IMR-90 (cell line): ENCODE measurements around the gene MERTK. TPM values are rescaled to one million over a fixed set of nuclear protein-coding genes. Genes with fewer than 3 reads are reported as not detected.

ENCODE experiments used
- ATAC-seq: fragments of 200-7000 bp; cut with Tn5 transposase; 2 replicates; pipeline ENCODE4 v1.9.1; 2020; ENCODE audit warnings: low read depth, mild to moderate bottlenecking, moderate library complexity
- BruUV-seq: library from RNA; stranded (reverse); fragments of 400-500 nt; replicated peaks from 2 replicates; lab custom pipeline; 2021; lab: Mats Ljungman, UMichigan
- CTCF ChIA-PET: fragments of 300-600 bp; formaldehyde crosslinking; extraction: SDS; loops from one replicate; lab custom pipeline; 2021; ENCODE audit warnings: antibody characterized with exemption; lab: Yijun Ruan, JAX
- POLR2A ChIA-PET: fragments of 300-600 bp; sonication (Branson Sonifier 250); formaldehyde crosslinking; loops from one replicate; lab custom pipeline; 2022; ENCODE audit warnings: antibody characterized with exemption; ENCODE audit not compliant: unreplicated experiment; lab: Charles Lee
- DNase-seq: peaks from one replicate; pipeline ENCODE4 v3.0.0; 2013
- H2AFZ ChIP-seq: replicated peaks from 2 replicates; pipeline ENCODE3; 2013; ENCODE audit warnings: low read length, mild to moderate bottlenecking; ENCODE audit not compliant: poor library complexity
- H2AK5ac ChIP-seq: 2 replicates; pipeline ENCODE4 v1.6.1; 2013; ENCODE audit warnings: low read depth, low read length, inconsistent platforms
- H2AK9ac ChIP-seq: replicated peaks from 2 replicates; pipeline ENCODE3; 2013; ENCODE audit warnings: mild to moderate bottlenecking, low read depth, low read length, moderate library complexity; ENCODE audit not compliant: poor library complexity
- H2BK120ac ChIP-seq: 2 replicates; pipeline ENCODE4 v1.6.1; 2013; ENCODE audit warnings: low read depth, low read length, inconsistent platforms
- H2BK15ac ChIP-seq: 3 replicates; pipeline ENCODE4 v1.6.1; 2013; ENCODE audit warnings: low read depth, low read length, inconsistent platforms
- H2BK20ac ChIP-seq: 2 replicates; pipeline ENCODE4 v1.6.1; 2013; ENCODE audit warnings: low read depth, mild to moderate bottlenecking, inconsistent platforms, low read length, moderate library complexity
- H2BK5ac ChIP-seq: 2 replicates; pipeline ENCODE4 v1.6.1; 2013; ENCODE audit warnings: mild to moderate bottlenecking, low read depth, low read length, inconsistent platforms; ENCODE audit not compliant: poor library complexity, severe bottlenecking
- H3K14ac ChIP-seq: replicated peaks from 2 replicates; pipeline ENCODE4 v1.6.1; 2013; ENCODE audit warnings: low read depth, low read length, inconsistent platforms
- H3K18ac ChIP-seq: 2 replicates; pipeline ENCODE4 v1.6.1; 2013; ENCODE audit warnings: low read depth, low read length, control low read depth
- H3K23ac ChIP-seq: 2 replicates; pipeline ENCODE4 v1.6.1; 2013; ENCODE audit warnings: low read depth, low read length, inconsistent platforms
- H3K27ac ChIP-seq: 2 replicates; pipeline ENCODE4 v1.5.1; 2013; ENCODE audit warnings: mild to moderate bottlenecking, control low read depth, low read length; ENCODE audit not compliant: insufficient read depth
- H3K27me3 ChIP-seq: 2 replicates; pipeline ENCODE4 v1.6.1; 2013; ENCODE audit warnings: low read length; ENCODE audit not compliant: control insufficient read depth, insufficient read depth
- H3K36me3 ChIP-seq: 2 replicates; pipeline ENCODE4 v1.6.1; 2013; ENCODE audit warnings: low read length, mixed read lengths; ENCODE audit not compliant: control insufficient read depth, insufficient read depth
- H3K4ac ChIP-seq: 2 replicates; pipeline ENCODE4 v1.6.1; 2013; ENCODE audit warnings: low read depth, low read length, inconsistent platforms
- H3K4me1 ChIP-seq: 2 replicates; pipeline ENCODE4 v1.6.1; 2013; ENCODE audit warnings: low read length, mixed read lengths; ENCODE audit not compliant: control insufficient read depth, insufficient read depth
- H3K4me2 ChIP-seq: 2 replicates; pipeline ENCODE4 v1.6.1; 2013; ENCODE audit warnings: low read depth, mild to moderate bottlenecking, control low read depth, low read length, moderate library complexity
- H3K4me3 ChIP-seq: 2 replicates; pipeline ENCODE4 v1.5.1; 2013; ENCODE audit warnings: low read depth, mild to moderate bottlenecking, control low read depth, low read length, moderate library complexity; ENCODE audit not compliant: insufficient read depth
- H3K56ac ChIP-seq: 2 replicates; pipeline ENCODE4 v1.6.1; 2013; ENCODE audit warnings: low read length, inconsistent platforms; ENCODE audit not compliant: insufficient read depth; ENCODE audit errors: extremely low read depth
- H3K79me1 ChIP-seq, 2 experiments: 2 replicates each; pipeline ENCODE4 v1.6.1; 2013; ENCODE audit warnings: low read length in 2 of 2, inconsistent platforms in 1 of 2, low read depth in 1 of 2
- H3K9ac ChIP-seq: 2 replicates; pipeline ENCODE4 v1.6.1; 2013; ENCODE audit warnings: low read depth, low read length, control low read depth
- H3K9me1 ChIP-seq: 2 replicates; pipeline ENCODE4 v1.6.1; 2013; ENCODE audit warnings: low read length, inconsistent platforms; ENCODE audit not compliant: insufficient read depth
- H3K9me3 ChIP-seq: 2 replicates; pipeline ENCODE4 v1.6.1; 2013; ENCODE audit warnings: low read length; ENCODE audit not compliant: control insufficient read depth, insufficient read depth
- H4K20me1 ChIP-seq: 2 replicates; pipeline ENCODE4 v1.6.1; 2013; ENCODE audit warnings: low read length, inconsistent platforms; ENCODE audit not compliant: insufficient read depth
- H4K5ac ChIP-seq: 2 replicates; pipeline ENCODE4 v1.6.1; 2013; ENCODE audit warnings: mild to moderate bottlenecking, low read depth, low read length, control low read depth
- H4K8ac ChIP-seq, 2 experiments: 2 replicates each; pipeline ENCODE4 v1.6.1; 2013; ENCODE audit warnings: low read depth in 2 of 2, low read length in 2 of 2, control low read depth in 1 of 2, inconsistent platforms in 1 of 2
- H4K91ac ChIP-seq: 2 replicates; pipeline ENCODE4 v1.6.1; 2013; ENCODE audit warnings: low read depth, low read length, inconsistent platforms; ENCODE audit not compliant: insufficient read depth
- NFE2L2 ChIP-seq: fragments of 150-350 bp; IDR thresholded peaks from 2 replicates; pipeline ENCODE4 v1.6.1; 2016; ENCODE audit warnings: low read depth, mild to moderate bottlenecking, low read length
- WGBS, 2 experiments: methylation state at CpG; one replicate each; pipeline versions ENCODE4 v1.1.5 to v1.1.7; 2013; ENCODE audit warnings: missing lambda C conversion rate in 2 of 2; ENCODE audit not compliant: insufficient read length in 1 of 2; ENCODE audit errors: extremely low coverage in 2 of 2; 5-methylcytosine and 5-hydroxymethylcytosine counted together
- dilution Hi-C: fragments of 300-500 bp; cut with HindIII; formaldehyde crosslinking; loops from one replicate; pipeline ENCODE4 v1.14.3; 2018; ENCODE audit warnings: low sequenced_read_pairs; ENCODE audit not compliant: unreplicated experiment
- in situ Hi-C: fragments of 300-500 bp; cut with MboI; formaldehyde crosslinking; loops from 3 replicates; pipeline ENCODE4 v1.14.3; 2019; ENCODE audit warnings: low sequenced_read_pairs, inconsistent platforms, mixed read lengths
- intact Hi-C: fragments of 100-400 bp; cut with micrococcal nuclease; formaldehyde crosslinking; loops from 2 replicates; pipeline ENCODE4 v1.10.0; 2022
- polyA plus RNA-seq, 3 experiments: library from polyadenylated mRNA; depleted of rRNA; stranded (reverse); fragments of >200 nt; gene quantifications; 2 replicates each; pipeline ENCODE4 v1.2.3, GENCODE V29; 2012; ENCODE audit warnings: low replicate concordance in 1 of 3
- total RNA-seq: library from RNA; depleted of rRNA; stranded (reverse); fragments of >200 nt; gene quantifications from 2 replicates; pipeline ENCODE4 v1.2.3, GENCODE V29; 2012

MERTK gene
- total and polyA plus RNA-seq, 2 of the 4 experiments (the other 2 are of a cell fraction), result 0.36 to 0.62 TPM

DNA sequence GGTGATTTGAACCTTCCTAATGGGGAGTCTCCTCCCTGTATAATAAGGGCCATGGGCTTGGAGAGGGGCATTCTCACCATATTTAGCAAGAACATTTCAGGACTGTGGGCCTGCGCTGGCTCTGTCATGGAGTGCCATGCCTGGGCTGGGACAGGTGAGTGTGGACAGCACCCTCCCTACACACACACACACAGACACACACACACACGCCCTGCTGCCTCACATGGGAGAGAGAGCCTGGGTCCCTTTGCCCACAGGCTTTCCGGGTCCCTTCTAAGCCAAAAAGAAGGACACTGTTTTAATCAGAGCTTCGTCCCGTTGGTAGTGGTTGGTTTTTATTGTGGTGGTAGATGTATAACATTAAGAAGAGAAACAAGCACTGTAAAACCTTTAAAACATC is 125.3 kb downstream of the MERTK start:
- Histone ChIP-seq H3K23ac (no peak overlapping the region), H3K4me3 (no peak overlapping the region), H3K36me3 (no peaks in the 10 kb centered on the region), H3K27me3 (peaks cover 10% of the 10 kb centered on the region), H4K8ac (no peak overlapping the region), H2BK5ac (no peak overlapping the region), H3K4ac (no peak overlapping the region), H2AK5ac (no peak overlapping the region), H3K18ac (no peak overlapping the region), H3K4me2 (no peak overlapping the region), H3K56ac (no peak overlapping the region), H3K14ac (no peak overlapping the region; the same call in 1 of the 2 replicates), H2BK20ac (no peak overlapping the region), H3K79me1 (no peaks in the 10 kb centered on the region), H4K5ac (no peak overlapping the region), H2BK15ac (no peak overlapping the region), H2AK9ac (no peak overlapping the region), H4K20me1 (no peaks in the 10 kb centered on the region; the same call in 1 of the 2 replicates), H3K9ac (no peak overlapping the region), H3K9me3 (no peaks in the 10 kb centered on the region), H2BK120ac (no peak overlapping the region), H3K9me1 (no peaks in the 10 kb centered on the region), H4K91ac (no peak overlapping the region), H3K27ac (no peak overlapping the region), H3K4me1 (no peaks in the 10 kb centered on the region), H2AFZ (no peak overlapping the region)
- TF ChIP-seq NFE2L2, result no peak
- POLR2A ChIA-PET, result no interaction called here
- BruUV-seq, result no TSS peak
- no peak for ATAC-seq
- in situ Hi-C loops (no loop called here), intact Hi-C loops (no loop called here), dilution Hi-C loops (no loop called here)
- DNase-seq, result no peak
- WGBS, 2 experiments, result no CpG with 5 or more reads among the region's 5 CpGs
- CTCF ChIA-PET, result no interaction called here
